ENCODE data around the gene CYFIP2.
"Not testable (repeated sequence)": the region's sequence is repeated elsewhere in the genome, so short reads cannot be mapped to it uniquely, and the experiment has no call there.

CYFIP2 gene

GRCh38 chr5:157390551-157391297 lies 124.8 kb downstream of the CYFIP2 start:
- DNase-seq (ENCODE audit: low spot score), result no peak

GRCh38 chr5:157398305-157398704 lies 132.4 kb downstream of the CYFIP2 start:
- no peak for DNase-seq (ENCODE audit: low spot score)

DNA sequence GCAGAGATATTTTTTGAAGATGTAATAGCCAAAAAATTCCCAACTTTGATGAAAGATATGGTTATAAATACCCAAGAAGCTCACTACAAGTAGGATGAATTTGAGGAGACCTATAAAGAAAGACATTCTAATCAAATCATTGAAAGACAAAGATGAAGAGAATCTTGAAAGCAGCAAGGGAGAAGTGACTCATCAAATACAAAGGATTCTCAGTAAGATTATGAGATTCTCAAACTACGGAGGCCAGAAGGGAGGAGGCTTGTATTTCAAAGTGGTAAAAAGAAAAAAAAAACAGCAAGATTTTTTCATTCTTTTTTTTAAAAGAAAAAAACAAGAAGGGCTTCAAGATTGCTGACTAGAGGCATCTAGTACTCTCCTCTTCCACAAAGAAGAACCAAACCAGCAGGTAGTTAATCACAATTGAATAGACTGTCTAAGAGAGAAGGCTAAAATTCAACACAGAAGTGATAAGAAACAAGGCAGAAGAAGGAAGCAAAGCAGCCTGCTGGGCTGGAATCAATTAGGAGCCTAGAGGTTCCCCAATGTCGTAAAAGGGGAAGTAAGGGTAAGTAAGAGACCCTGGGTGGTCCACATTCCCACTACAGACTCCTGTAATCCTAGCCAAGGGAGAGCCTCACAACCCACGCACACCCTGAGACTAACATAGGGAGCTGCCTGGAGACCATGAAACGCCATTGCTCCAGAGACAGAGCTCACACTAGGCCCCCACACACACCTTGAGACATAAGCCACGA lies 135.0 kb downstream of the CYFIP2 start:
- DNase-seq (ENCODE audit: low spot score), result no peak

DNA sequence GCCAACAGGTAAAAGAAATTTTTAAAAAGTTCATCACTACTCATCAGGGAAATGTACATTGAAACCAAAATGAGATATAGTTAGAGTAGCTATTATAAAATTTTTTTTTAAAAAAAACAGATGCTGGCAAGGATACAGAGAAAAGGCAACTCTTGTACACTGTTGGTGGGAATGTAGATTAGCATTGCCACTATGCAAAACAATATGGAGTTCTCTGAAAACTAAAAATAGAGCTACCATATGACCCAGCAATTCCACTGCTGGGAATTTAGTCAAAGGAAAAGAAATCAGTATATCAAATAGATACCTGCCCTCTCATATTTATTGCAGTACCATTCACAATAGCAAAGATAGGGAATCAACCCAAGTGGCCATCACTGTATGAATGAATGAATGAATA lies 149.9 kb downstream of the CYFIP2 start:
- no peak for DNase-seq (ENCODE audit: low spot score)

DNA sequence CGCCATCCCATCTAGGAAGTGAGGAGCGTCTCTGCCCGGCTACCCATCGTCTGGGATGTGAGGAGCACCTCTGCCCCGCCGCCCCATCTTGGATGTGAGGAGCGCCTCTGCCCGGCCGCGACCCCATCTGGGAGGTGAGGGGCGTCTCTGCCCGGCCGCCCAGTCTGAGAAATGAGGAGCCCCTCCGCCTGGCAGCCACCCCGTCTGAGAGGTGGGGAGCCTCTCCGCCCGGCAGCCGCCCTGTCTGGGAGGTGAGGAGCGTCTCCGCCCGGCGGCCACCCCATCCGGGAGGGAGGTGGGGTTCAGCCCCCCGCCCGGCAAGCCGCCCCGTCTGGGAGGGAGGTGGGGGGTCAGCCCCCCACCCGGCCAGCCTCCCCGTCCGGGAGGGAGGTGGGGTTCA lies 153.6 kb downstream of the CYFIP2 start:
- DNase-seq (ENCODE audit: low spot score), result not testable (repeated sequence)

- not testable (repeated sequence) for DNase-seq (ENCODE audit: low spot score)
These were observed 164.0 kb downstream of the CYFIP2 start for GRCh38 chr5:157429920-157430319.

DNA sequence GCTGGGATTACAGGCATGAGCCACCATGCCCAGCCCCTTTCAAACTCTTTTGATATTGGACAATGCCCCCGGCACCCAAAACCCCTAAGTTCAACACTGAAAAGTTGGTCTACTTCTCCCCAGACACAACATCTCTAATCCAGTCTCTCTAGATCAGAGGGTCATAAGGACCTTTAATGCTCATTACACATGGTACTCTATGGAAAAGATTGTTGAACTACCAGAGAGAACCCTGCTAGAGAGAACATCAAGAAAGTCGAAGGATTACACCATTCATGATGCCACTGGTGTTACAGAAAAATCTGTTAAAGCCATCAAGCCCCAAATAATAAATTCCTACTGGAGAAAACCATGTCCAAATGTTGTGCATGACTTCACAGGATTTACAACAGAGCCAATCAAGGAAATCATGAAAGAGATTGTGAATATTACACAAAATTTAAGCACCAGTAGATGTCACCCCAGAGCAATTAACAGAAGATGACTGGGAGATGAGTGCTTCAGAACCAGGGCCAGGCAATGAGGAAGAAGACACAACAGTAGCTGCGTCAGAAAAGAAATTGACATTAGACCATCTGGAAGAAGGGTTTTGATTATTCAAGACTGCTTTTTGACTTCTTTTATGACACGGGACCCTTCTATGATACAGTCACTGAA lies 165.7 kb downstream of the CYFIP2 start:
- peak; percentile 81 for DNase-seq (ENCODE audit: low spot score)

DNA sequence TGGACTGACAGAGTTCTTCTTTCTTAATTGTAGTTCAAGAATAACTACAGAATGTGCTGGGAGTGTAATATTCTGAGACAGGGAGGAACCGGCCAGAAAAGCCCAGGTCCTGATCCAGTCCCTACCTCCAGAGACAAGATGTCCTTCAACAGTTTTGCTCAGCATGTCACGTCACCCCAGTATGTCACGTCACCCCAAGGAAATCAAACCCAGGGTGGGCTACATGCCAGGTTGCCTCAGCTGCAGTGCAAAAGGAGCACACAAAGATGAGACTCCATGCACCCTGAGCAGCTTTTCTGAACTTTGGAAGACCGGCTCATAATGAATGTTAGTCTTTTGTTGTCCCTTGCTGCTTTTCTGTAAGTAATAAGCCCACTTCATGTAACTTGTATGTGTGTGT lies 168.2 kb downstream of the CYFIP2 start:
- DNase-seq (ENCODE audit: low spot score), result no peak

DNA sequence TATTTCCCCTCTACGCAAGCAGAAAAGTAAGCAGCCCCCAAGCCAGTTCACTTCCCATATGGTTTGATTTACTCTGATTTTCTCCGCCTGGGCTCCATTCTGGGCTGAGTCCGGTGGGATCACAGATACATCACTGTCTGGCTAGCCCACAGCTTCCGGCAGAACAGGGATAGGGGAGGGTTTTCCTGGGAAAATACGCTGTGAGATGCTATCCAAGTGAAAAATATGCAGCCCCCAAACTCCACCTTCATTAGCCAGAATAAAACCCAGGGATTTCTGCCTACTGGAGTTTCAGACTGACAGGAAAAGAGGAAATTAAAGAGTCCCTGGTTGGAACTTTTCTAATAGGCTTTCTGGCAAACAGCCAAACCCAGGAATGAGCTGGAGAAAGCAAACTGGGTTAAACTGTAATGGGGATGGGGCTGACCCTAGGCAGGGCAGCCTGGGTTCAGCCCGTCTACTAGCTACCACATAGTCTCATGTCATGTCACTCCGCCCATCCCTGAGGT lies 177.2 kb downstream of the CYFIP2 start:
- DNase-seq (ENCODE audit: low spot score), result no peak

- DNase-seq (ENCODE audit: low spot score), result no peak
These were observed 178.3 kb downstream of the CYFIP2 start for GRCh38 chr5:157444224-157444623.
